Stimulated activated naive B cell treated with anti-CD40 and anti-IgM and Interleukin-4, amounts not matched to agents 10 μg/mL and 1 μg/mL and 100 μg/mL, for 72 hours (primary cell): ENCODE measurements around the gene IER3.
A peak's percentile ranks its signal among the peaks of the same experiment; 100 is the strongest.
"Not testable (repeated sequence)": the region's sequence is repeated elsewhere in the genome, so short reads cannot be mapped to it uniquely, and the experiment has no call there.

Experiments
- ATAC-seq, 2 donors: fragments of 150-1000 bp; cut with Tn5 transposase; replicated peaks; 2 replicates each; pipeline ENCODE4 v1.10.0; 2021; ENCODE audit warnings: moderate library complexity in 1 of 2
- DNase-seq: peaks from one replicate; pipeline ENCODE4 v3.0.0; 2021
- H3K27ac Mint-ChIP-seq: one replicate; pipeline ENCODE4 v1.8.0; 2022; ENCODE audit warnings: mild to moderate bottlenecking, mixed read lengths
- H3K27me3 Mint-ChIP-seq, 2 donors: one replicate each; pipeline ENCODE4 v1.8.0; 2022; ENCODE audit warnings: mixed read lengths in 2 of 2
- H3K36me3 Mint-ChIP-seq, 2 donors: one replicate each; pipeline ENCODE4 v1.8.0; 2022; ENCODE audit warnings: mixed read lengths in 2 of 2, mild to moderate bottlenecking in 1 of 2
- H3K4me1 Mint-ChIP-seq, 2 donors: one replicate each; pipeline ENCODE4 v1.8.0; 2022; ENCODE audit warnings: mixed read lengths in 2 of 2, mild to moderate bottlenecking in 1 of 2
- H3K4me3 Mint-ChIP-seq, 2 donors: one replicate each; pipeline ENCODE4 v1.8.0; 2022; ENCODE audit warnings: mild to moderate bottlenecking in 2 of 2, mixed read lengths in 2 of 2, moderate library complexity in 1 of 2
- H3K9me3 Mint-ChIP-seq, 2 donors: one replicate each; pipeline ENCODE4 v1.8.0; 2022; ENCODE audit warnings: mixed read lengths in 2 of 2, mild to moderate bottlenecking in 1 of 2

IER3 gene

DNA sequence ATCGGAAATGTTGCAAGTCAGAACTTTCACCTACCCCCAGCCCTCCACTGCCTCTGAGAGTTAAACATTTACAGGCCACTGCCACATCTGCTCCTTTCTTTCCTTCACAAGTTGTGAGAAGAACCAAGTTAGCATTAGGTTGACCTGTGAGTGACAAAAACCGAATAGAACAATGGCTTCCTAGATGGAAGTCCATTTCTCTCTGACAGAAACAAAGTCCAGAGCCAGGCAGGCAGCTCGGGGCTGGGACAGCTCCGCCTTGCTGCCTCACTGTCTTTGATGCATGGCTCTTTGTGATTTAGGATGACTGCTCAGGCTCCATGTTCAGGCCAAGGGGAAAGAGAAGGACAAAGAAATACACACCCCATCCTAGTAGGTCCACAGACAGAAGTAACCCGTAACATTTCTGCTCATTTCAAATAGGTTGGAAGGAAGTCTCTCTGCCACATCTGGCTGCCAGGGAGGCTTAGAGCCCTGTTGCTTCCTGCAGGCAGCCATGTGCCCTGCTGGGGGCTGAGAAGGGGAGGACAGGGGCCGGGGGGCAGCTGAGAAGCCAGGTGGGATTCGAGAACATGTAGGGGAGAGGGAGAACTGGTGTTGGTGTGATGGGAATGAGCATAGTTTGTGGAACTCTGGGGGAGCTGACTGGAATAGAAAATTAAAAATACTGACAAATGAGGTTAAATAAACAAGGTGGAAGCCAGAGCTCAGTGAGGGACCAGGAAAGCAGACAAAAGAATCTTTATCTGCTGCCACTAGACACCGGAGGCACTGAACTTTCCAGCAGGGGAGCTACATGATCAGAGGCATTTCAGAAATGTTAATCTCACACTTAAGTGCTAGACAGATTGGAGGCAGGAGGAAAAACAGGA, 19.5 kb upstream of the IER3 start:
- peaks cover 38 to 70% of the 10 kb centered on the region in 2 donors for H3K4me1 Mint-ChIP-seq
- ATAC-seq, result no peak
- peaks cover 12% of the 10 kb centered on the region in 2 donors for H3K27me3 Mint-ChIP-seq
- H3K36me3 Mint-ChIP-seq, result peaks cover 0 to 3% of the 10 kb centered on the region in 2 donors
- H3K27ac Mint-ChIP-seq, result no peak overlapping the region
- H3K4me3 Mint-ChIP-seq, result peak overlapping the region in 1 of 2 donors; percentile 33
- DNase-seq, result no peak
- H3K9me3 Mint-ChIP-seq, result no peaks in the 10 kb centered on the region

DNA sequence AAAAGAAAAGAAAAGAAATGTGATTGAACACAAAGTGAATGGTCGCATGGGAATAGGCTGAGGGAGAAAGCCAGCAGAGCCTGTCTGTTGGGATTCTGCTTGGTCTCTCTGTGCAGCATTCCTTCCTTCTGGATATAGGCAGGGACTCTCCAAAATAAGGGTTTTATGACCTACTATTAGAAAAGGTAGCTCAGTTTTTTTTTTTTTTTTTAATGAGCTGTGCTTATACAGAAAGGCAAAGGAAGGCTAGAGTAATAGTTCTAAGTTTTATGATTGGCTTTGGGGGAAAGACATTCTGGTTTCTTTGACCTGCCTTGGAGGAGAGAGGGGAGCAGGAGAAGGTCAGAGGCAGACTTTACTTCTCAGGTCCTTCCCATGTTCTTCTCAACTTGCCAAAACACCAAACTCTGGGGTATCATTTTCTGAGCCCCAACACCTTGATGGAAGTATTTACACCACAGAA, 18.8 kb upstream of the IER3 start:
- no peak overlapping the region for H3K4me3 Mint-ChIP-seq
- H3K27ac Mint-ChIP-seq, result no peak overlapping the region
- DNase-seq, result no peak
- peaks cover 0 to 3% of the 10 kb centered on the region in 2 donors for H3K36me3 Mint-ChIP-seq
- H3K9me3 Mint-ChIP-seq, result no peaks in the 10 kb centered on the region
- peaks cover 12% of the 10 kb centered on the region in 2 donors for H3K27me3 Mint-ChIP-seq
- H3K4me1 Mint-ChIP-seq, result peaks cover 36 to 70% of the 10 kb centered on the region in 2 donors
- ATAC-seq, result no peak

DNA sequence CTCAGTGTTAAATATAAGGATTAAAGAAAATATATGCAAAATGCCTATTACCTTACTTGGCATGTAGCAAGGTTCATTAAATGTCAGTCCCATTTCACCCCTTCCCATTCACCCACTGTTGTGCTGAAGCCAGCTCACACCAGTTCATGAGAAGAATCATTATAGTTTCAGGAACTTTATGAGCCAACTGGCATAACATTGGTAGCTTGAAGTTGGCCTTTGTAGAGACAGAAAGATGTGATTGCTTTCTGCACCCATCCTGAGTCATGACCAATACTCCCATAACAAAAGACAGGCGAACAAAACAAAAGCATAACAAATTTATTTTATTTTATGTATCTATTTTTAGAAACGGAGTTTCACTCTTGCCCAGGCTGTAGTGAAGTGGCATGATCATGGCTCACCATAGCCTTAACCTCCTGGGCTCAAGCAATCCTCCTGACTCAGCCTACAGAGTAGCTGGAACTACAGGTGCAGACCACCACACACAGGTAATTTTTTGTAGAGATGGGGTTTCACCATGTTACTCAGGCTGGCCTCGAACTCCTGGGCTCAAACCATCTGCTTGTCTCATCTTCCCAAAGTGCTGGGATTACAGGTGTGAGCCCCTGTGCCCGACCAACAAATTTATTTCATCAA, 17.6 kb upstream of the IER3 start:
- Mint-ChIP-seq H3K36me3 (peaks cover 0 to 4% of the 10 kb centered on the region in 2 donors), H3K27ac (no peak overlapping the region), H3K9me3 (no peaks in the 10 kb centered on the region), H3K27me3 (peaks cover 12% of the 10 kb centered on the region in 2 donors), H3K4me1 (peaks cover 26 to 67% of the 10 kb centered on the region in 2 donors), H3K4me3 (no peak overlapping the region)
- ATAC-seq, result no peak
- DNase-seq, result no peak

DNA sequence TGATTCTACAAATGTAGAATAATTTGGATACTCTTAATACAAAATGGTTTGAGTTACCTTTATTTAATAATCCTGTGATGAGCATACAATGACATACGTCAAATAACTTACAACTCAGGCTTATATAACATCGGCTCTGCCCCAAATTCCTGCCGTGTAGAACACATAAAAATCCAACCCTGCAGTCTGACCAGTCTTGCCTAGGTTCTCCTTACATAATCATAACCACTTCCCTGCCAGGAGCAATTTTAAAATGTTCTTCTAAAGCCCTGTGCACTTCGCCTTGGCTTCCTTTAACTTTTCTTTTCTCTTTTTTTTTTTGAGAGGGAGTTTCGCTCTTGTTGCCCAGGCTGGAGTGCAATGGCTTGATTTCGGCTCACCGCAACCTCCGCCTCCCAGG, 16.2 kb upstream of the IER3 start:
- ATAC-seq (no peak), DNase-seq (no peak)
- Mint-ChIP-seq H3K27me3 (peaks cover 12% of the 10 kb centered on the region in 2 donors), H3K4me1 (peaks cover 19 to 60% of the 10 kb centered on the region in 2 donors), H3K4me3 (no peak overlapping the region), H3K27ac (no peak overlapping the region), H3K36me3 (peaks cover 0 to 4% of the 10 kb centered on the region in 2 donors), H3K9me3 (no peaks in the 10 kb centered on the region)

DNA sequence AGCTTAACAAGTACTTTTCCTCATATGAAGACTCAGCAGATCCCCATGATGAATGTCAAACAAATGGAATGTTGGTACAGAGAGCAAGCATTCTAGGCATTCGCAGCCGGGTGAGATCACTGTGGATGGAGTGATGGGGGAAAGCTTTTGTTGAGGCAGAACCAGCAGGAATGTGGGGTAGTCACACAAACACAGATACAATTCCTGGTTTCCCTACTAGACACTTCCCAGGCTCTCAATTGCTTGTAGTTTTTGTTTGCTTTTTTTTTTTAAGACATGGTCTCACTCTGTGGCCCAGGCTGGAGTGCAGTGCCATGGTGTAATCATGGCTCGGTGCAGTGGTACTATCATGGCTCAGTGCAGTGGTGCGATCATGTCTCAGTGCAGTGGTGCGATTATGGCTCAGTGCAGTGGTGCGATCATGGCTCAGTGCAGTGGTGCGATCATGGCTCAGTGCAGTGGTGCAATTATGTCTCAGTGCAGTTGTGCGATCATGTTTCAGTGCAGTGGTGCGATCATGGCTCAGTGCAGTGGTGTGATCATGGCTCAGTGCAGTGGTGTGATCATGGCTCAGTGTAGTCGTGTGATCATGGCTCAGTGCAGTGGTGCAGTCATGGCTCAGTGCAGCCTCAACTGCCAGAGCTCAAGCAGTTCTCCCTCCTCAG, 15.4 kb upstream of the IER3 start:
- ATAC-seq (no peak), DNase-seq (no peak)
- Mint-ChIP-seq H3K27ac (no peak overlapping the region), H3K4me1 (peaks cover 19 to 60% of the 10 kb centered on the region in 2 donors), H3K9me3 (no peaks in the 10 kb centered on the region), H3K36me3 (peaks cover 0 to 4% of the 10 kb centered on the region in 2 donors), H3K4me3 (no peak overlapping the region), H3K27me3 (peaks cover 12% of the 10 kb centered on the region in 2 donors)

DNA sequence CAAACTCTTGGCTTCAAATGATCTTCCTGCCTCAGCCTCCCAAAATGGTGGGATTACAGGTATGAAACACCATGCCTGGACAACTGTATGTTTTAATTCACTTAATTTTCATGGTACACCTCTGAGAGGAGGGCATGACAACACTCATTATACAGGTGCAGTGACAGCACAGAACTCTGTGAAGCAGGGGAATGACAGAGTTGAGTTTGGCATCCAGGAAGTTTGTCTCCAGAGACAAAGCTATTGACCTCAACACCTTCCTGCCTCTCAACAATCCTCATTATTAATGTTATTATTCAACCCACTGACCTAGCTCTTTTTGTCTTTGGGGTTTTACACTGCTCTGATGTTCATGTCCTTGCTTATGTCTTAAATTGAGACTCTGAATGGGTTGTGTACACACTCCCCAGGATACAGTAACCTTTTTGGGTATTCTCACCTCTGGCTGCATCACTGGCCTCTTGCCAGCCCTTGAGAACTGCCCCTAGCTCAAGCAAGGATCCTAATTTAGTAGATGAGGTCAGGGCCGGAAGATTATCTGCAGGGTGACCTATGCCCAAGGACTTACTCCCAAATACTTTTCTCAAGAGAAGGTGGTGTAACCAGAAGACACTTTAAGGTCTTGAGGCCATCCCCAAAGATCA, 13.0 kb upstream of the IER3 start:
- ATAC-seq (no peak), DNase-seq (no peak)
- Mint-ChIP-seq H3K27ac (no peak overlapping the region), H3K9me3 (no peaks in the 10 kb centered on the region), H3K4me3 (no peak overlapping the region), H3K4me1 (peaks cover 13 to 57% of the 10 kb centered on the region in 2 donors), H3K36me3 (peaks cover 0 to 1% of the 10 kb centered on the region in 2 donors), H3K27me3 (no peaks in the 10 kb centered on the region)

DNA sequence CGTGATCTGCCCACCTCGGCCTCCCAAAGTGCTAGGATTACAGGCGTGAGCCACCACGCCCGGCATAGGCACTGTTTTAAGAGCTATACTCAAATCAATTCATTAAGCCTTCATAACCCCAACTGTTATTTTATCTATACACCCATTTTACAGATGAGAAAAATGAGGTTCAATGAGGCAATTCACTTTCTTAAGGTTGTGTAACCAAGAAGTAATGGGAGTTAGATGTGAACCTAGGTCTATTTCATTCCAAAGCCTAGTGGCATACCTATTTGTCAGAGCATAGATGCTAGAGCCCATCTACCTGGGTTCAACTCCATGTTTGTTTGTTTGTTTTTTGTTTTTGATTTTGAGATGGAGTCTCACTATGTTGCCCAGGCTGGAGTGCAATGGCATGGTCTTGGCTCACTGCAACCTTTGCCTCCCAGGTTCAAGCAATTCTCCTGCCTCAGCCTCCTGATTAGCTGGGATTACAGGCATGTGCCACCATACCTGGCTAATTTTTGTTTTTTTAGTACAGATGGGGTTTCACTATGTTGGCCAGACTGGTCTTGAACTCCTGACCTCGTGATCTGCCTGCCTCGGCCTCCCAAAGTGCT, 12.2 kb upstream of the IER3 start:
- DNase-seq, ATAC-seq, H3K27ac Mint-ChIP-seq, H3K27me3 Mint-ChIP-seq, H3K4me3 Mint-ChIP-seq, H3K9me3 Mint-ChIP-seq, H3K36me3 Mint-ChIP-seq: not testable (repeated sequence)
- H3K4me1 Mint-ChIP-seq, result peaks cover 16 to 58% of the 10 kb centered on the region in 2 donors

DNA sequence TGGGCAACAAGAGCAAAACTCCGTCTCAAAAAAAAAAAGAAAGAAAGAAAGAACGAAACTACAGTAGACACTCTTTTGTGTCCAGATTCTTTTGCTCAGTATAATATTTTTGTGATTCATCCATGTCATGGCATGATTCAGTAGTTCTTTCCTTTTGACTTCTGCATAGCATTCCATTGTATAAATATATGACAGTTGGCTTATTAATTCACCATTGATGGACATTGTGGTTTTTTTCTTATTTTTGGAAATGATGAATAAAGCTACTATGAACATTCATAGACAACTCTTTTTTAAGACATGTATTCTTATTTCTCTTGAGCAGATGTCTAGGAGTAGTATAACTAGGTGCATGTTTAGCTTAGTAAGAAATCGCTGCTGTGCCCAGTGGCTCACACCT, 10.3 kb upstream of the IER3 start:
- Mint-ChIP-seq H3K36me3 (peaks cover 0 to 1% of the 10 kb centered on the region in 2 donors), H3K4me1 (peaks cover 14 to 44% of the 10 kb centered on the region in 2 donors), H3K9me3 (no peaks in the 10 kb centered on the region), H3K27ac (no peak overlapping the region), H3K27me3 (no peaks in the 10 kb centered on the region), H3K4me3 (no peak overlapping the region)
- ATAC-seq (no peak), DNase-seq (no peak)

DNA sequence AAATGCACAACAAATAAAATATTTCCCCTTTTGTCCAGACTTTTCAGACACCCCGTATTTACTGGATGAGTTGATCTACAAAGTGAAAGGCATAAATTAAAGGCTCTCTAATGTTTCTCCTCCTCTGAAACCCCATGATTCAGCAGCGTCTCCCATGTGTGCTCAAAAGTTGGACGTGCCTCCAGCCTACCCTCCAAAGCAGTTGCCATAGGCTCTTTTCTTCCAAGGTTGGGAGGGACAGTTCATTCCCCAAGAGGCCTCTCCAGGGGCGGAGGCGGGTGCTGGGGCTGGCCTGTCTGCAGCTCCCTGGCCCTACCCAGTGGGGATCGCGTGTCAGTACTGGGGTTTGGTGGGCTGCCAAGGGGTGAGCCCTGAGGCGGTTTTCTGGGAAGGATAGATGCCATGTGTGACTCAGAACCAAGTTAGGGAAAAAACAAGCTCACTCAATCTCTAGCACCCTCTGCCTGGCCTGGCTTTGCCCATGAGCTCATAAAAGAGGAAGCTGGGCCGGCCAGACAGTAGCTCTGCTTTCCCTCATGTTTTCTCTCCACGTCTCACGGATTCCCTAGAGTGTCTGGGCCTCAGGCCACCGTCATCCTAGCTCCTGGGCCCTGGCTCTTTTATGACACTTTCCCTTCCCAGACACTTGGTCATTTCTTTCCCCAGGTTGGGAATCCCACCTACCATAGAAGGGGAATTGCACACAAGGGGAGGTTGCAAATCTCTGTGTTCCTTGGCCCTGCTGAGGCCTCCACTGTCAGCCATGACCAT, 8.0 kb upstream of the IER3 start:
- peaks cover 0 to 1% of the 10 kb centered on the region in 2 donors for H3K36me3 Mint-ChIP-seq
- ATAC-seq (peak; percentile 89), DNase-seq (no peak)
- H3K4me3 Mint-ChIP-seq, result no peak overlapping the region
- peaks cover 11 to 27% of the 10 kb centered on the region in 2 donors for H3K4me1 Mint-ChIP-seq
- peak overlapping the region; percentile 86 for H3K27ac Mint-ChIP-seq
- peaks cover 0 to 4% of the 10 kb centered on the region in 2 donors for H3K27me3 Mint-ChIP-seq
- H3K9me3 Mint-ChIP-seq, result no peaks in the 10 kb centered on the region

DNA sequence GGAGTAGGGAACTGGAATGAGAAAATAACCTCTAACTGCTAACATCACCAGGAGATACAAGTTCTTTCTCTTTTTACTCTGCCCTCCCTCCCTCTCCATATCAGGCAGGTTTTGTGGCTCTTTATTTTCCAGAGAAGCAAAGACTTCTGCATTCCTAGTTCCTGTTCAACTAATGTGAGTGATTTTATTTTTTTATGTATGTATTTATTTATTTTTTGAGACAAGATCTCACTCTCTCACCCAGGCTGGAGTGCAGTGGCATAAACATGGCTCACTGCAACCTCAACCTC, 6.0 kb upstream of the IER3 start:
- H3K27ac Mint-ChIP-seq, result no peak overlapping the region
- H3K4me3 Mint-ChIP-seq, result no peak overlapping the region
- no peak for DNase-seq
- no peaks in the 10 kb centered on the region for H3K36me3 Mint-ChIP-seq
- peaks cover 0 to 4% of the 10 kb centered on the region in 2 donors for H3K27me3 Mint-ChIP-seq
- peaks cover 11 to 24% of the 10 kb centered on the region in 2 donors for H3K4me1 Mint-ChIP-seq
- no peak for ATAC-seq
- H3K9me3 Mint-ChIP-seq, result no peaks in the 10 kb centered on the region

DNA sequence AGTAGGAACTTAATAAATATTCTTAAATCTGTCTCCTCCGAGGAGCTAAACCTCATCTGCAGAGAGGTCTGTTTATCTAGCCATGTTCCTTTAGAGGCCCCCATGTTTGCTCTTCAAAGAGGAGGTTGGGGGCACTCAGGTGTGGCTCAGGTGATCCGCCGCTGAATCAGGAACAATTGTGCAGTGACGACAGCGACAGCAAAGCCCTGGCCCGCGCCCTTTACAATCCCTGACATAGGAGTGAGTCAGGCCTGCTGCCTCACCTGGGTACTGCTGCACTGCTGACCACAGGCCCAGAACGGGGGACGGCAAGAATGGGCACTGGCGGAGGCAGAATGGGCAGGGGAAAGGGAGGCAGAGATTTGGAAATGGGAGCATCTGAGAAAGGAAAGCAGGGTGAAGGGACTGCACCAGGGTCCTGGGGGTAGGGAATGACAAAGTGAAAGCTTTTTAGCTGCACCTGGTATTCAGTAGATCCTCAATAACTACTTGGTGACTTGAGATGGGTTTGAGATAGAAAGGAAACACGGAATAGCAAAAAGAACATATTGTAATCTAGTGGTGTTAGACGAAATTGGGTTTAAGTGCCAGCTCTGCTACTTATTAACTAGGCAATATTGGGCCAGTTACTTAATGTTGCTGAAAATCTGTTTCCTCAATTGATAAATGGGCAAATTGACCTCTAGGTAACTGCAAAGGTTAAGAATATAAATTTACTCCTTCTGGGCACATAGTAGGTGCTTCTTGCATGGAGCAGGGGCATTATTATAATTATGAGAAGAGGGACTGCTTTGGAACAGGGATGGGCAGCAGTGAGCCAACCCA, 5.4 kb upstream of the IER3 start:
- ATAC-seq, result no peak
- H3K27me3 Mint-ChIP-seq, result peaks cover 0 to 4% of the 10 kb centered on the region in 2 donors
- no peak overlapping the region for H3K27ac Mint-ChIP-seq
- no peaks in the 10 kb centered on the region for H3K9me3 Mint-ChIP-seq
- no peaks in the 10 kb centered on the region for H3K36me3 Mint-ChIP-seq
- H3K4me1 Mint-ChIP-seq, result peaks cover 14 to 29% of the 10 kb centered on the region in 2 donors
- H3K4me3 Mint-ChIP-seq, result no peak overlapping the region
- DNase-seq, result no peak

DNA sequence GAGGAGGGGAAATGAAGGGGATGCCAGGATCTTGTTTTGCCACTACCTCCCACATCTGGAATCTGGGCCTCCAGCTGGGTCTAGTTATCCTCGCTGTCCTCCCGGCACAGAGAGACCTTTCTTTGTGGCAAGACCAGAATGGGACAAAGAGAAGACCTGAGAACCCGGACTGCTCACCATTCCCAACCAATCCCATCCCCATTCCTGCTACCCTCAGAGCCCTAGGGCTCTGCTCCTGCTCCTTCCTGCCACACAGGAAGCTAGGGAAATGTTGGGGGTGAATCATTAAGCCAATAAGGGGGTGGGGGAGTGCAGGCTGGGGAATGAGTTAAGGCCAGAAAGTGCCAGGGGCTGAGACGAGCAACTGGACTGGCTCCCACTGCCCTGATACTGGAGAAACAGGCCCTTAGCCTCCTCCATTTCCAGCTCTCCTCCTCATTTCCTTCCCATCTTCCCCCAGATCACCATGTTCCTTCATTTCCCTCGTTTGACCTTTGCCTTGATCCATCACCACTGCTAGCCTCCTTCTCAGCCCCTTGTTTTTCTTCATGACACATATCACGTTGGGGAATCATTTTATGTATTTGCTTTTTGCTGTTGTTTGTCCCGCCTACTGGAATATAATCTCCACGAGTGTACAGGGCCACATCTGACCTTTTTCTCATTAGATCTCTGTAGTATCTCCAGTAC, 4.6 kb upstream of the IER3 start:
- Mint-ChIP-seq H3K36me3 (no peaks in the 10 kb centered on the region), H3K4me3 (no peak overlapping the region), H3K27me3 (peaks cover 0 to 4% of the 10 kb centered on the region in 2 donors), H3K4me1 (peaks cover 16 to 35% of the 10 kb centered on the region in 2 donors), H3K27ac (no peak overlapping the region), H3K9me3 (no peaks in the 10 kb centered on the region)
- no peak for DNase-seq
- ATAC-seq, result no peak
